Activated CD4-positive, alpha-beta T cell treated with anti-CD3 and anti-CD28 coated beads, Interleukin-2, amount 50 U/mL, for 16 hours (primary cell): Measurements from ENCODE around the gene FAM219A.

Experiments
- DNase-seq: peaks from one replicate; pipeline ENCODE4 v3.0.0-alpha.2; 2020

Gene FAM219A

DNA sequence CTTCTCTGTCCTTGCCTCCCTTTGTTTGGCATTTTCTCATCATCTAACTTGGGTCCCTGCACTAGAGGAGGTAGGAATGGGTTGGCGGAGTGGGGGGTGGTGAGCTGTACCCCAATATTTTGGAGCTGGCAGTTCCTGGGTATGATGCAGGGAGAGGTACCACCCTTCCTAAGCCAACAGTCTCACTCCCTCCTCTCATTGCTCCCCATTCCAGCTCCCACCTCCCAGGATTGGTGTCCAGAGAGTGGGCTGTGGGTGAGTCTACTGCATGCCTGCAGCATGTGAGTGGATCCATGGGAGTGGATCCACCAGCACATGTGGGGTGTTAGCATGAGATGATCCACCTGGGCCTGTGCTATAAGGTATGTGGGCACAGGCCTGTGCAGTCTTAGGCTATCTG is 59.5 kb downstream of the FAM219A start:
- DNase-seq, result no peak

- no peak for DNase-seq
These were observed 61.8 kb downstream of the FAM219A start for GRCh38 chr9:34396276-34397214.

GRCh38 chr9:34392511-34392910 is 65.9 kb downstream of the FAM219A start:
- no peak for DNase-seq

- no peak for DNase-seq
These were observed 71.1 kb downstream of the FAM219A start for GRCh38 chr9:34387239-34387638.

DNA sequence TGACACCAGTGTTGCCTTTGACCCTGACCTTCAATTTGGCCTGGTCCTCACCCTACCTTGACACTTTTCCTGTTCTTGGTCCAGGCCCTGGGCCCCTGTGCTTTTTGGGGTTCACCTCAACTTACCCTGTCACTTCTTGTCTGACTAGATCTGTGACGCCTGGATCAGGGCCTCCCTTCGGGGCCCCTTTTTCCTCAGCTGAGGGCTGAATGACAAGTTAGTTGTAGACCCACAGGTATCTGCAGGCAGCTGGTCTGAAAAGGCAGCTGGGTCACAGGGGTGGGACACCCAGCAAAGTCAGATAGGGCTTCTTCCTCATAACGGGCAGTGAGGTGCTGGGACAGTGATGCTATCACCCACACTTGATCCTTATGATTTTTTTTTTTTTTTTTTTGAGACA is 71.7 kb downstream of the FAM219A start:
- DNase-seq, result no peak

DNA sequence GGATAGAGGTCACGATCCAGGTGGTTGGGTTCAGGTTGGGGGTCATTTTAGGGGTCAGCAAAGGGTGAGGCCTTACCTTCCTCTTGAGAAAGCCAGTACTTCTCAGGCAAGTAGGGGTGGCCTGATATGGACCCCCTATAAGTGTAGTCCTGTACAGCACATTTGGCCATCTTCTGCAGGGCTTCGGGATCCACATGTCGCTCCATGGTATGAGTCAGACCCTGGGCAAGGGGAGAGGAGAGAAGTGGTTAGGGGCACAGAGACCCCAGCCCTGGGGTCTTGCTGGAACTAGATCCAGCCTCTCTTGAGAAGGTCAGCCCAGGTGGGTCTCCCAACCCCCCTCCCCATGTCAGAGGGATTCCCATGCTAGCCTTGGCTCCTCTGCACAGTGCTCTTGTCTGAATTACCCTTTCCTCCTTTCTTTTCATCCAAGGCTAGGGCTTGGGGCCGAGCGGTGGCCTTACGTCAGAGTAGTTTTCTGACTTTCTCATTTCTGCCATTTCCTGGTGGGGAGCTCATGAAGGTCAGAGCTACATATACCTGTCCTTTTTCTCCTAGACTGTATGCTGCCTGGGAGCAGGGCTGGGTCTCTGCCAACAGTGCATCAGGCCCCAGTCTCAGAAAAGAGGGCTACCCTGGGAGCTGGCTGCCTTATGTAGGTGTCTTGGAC is 72.7 kb downstream of the FAM219A start:
- DNase-seq, result no peak

GRCh38 chr9:34384368-34385165 is 73.8 kb downstream of the FAM219A start:
- DNase-seq, result no peak

DNA sequence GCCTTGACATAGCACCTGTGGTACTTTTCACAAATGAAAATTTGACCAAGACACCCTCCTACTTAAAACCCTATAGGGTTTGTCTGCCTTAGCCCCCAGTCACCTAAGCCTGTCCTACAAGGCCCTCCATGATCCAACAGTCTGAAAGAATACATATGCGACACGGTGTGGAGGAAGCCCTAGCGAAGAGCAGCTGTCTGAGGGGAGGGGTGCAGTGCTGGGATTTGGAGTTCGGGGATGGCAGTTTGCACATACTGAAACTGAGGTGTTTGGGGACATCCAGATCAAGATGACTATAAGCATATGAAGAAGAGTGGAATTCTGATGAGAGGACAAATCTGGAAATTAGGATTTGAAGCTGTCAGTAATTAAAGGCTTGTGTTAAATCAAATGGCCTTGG is 74.5 kb downstream of the FAM219A start:
- DNase-seq, result no peak

DNA sequence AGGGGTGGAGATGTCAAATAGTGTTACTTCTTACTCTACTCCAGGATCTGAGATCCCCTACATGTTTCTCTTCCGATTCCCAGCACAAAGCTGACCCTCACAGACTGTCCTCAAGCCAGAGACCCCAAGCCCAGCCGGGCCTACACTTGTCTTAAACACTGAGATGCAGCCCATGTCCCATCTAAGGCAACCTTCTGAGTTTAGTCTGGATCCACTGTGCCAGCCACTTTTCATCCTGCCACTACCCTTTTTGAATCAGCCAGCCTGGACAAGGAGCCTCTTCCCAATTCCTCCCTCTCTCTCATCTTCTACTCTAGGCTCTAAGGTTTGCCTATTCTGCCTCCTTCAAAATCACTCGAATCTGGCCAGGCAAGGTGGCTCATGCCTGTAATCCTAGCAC is 75.5 kb downstream of the FAM219A start:
- no peak for DNase-seq

GRCh38 chr9:34382054-34382453 is 76.3 kb downstream of the FAM219A start:
- no peak for DNase-seq

DNA sequence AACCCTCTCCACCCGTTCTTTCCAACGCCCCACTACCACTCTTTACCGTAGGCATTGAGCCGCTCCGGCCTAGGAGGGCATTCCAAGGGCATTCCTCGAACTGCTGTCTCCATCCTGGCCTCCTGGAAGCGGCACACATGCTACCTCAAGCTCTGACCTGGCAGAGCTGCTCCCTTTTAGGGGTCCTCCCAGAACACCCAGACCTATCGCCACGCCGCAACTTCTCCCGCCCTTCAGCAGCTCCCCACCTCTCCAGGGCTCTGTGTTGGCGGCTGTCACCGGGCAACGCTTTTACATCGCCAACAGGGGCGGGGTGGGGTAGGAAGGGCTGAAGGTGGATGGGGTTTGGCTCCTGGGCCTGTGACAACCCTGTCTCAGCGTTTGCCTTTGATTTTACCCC is 77.0 kb downstream of the FAM219A start:
- DNase-seq, result no peak

GRCh38 chr9:34380511-34381315 is 77.7 kb downstream of the FAM219A start:
- peak; percentile 80 for DNase-seq

DNA sequence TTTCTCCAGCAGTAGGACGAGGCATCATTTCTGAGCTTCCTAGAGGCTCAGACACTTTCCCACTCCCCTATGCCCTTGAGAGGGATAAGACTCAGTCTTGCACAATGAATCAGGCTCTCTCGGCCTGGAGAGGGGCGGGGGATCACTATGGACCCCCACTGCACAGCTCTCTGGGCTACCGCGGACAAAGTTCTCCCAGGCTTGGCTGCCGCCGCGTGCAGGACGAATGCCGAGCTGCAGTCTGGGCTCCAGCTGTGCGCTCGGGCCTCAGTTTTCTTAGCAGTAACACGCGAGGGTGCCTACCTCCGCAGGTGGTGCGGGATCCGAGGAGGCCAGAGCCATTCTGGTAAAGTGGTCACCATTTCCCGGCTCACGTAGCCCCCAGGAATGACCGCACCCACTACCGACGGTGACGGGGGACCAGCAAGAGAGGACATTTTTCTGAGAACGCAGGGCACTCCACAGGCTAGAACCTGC is 78.3 kb downstream of the FAM219A start:
- no peak for DNase-seq

GRCh38 chr9:34379334-34380033 is 78.9 kb downstream of the FAM219A start:
- peak; percentile 94 for DNase-seq

DNA sequence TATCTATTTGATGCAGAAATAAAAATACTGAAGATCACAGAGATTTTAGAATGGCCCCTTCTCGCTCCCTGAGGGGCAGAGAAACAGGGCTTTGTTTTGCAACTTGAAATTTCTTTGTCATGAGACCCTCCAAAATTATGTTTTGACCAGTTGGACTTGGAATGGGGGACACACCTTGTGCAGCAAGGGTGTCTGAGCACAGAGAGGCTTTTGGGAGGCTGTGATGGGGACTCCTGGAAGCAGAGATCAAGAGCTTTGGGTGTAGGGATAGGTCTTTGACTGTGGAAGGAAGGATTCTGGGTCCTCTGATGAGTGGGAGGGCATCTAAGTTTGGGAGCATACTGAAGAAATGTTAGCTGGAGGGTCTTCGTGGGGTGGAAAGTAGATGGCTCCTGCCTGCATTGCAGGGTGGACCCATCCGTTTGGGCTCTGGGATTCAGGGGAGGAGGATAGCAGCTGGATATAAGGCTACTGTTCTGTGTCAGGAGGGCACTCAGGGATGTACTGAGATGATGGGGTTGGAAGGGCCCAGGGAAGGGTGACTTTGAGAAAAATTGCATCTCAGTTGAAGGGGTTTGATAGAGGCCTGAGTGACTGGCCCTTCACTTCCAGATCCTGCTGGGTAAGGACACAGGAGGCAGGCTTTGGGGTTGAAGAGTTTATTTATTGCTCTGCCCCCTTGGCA is 79.9 kb downstream of the FAM219A start:
- no peak for DNase-seq

- DNase-seq, result no peak
These were observed 81.0 kb downstream of the FAM219A start for GRCh38 chr9:34377404-34377746.

- peak; percentile 98 for DNase-seq
These were observed 81.6 kb downstream of the FAM219A start, which contains the start of gene MYORG for GRCh38 chr9:34376596-34377403. MYORG (minus strand) TSS chr9:34376898; CDS start chr9:34372943, 3,955 bp downstream.

- DNase-seq, result peak; percentile 52
These were observed 82.3 kb downstream of the FAM219A start for GRCh38 chr9:34375901-34376595.

DNA sequence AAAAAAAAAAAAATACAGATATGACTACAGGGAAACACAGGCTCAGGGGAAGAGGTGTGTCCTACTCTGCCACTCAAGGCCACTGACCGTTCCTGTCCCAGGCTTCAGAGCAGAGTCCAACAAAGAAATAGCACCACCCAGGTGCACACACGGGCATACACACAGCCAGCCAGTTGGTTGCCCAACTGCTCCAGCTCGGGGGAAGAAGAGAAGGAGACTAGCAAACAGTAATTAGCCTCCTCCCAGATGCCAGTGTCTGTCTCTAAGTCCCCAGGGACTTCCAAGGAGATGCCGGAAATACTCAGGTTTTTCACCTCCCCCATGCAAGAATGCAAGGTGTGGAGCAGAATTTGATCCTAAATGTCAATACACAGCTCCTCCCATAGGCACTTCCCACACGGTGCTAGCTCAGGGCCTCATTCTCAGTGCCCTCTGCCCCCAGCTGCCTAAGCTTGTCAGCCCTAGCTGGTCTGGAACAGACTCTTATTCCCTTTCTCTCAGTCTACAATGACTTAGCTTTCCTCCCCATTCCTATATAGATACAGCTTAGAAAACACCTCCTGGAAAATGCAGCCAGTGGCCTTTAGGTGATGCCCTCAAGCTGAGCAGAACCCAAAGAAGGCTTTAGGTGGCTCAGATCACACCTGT is 83.3 kb downstream of the FAM219A start:
- DNase-seq, result no peak
